Cardiac ventricle fibroblast (primary cell): Measurements from ENCODE around the gene SRY. TPM values are rescaled to one million over a fixed set of nuclear protein-coding genes. Genes with fewer than 3 reads are reported as not detected.

Source experiments
- total RNA-seq: library from RNA; depleted of rRNA; stranded (reverse); fragments of >200 nt; gene quantifications from 2 replicates; pipeline ENCODE4 v1.2.3, GENCODE V29; 2015

Gene SRY
- not detected in 2 replicates for total RNA-seq

DNA sequence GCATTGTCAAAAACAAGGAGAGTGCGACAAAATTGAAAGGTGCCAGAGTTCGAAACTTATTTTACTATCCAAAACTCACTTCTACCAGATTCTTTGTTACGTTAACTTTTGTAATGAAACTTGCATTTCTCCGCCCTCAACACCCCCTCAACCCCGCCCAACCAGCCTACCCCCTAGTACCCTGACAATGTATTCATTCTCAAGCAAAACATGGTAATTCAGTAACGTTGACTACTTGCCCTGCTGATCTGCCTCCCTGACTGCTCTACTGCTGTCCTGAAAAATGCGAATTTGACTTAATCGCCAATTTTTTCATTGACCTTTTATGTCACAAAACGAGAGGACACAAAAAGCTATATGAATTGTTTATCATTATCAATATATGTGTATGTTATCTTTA lies at the start of gene SRY:
TSS of gene SRY (minus strand) at position 83 of the 400 bp plus-strand sequence. CDS start at position 4, 79 bp downstream.

Other genes with a start within 250 kb of the SRY start
- gene RPS4Y1, start 53.9 kb upstream of the SRY start, total RNA-seq = 363 and 370 TPM in 2 replicates
- gene ZFY, start 147.7 kb upstream of the SRY start, total RNA-seq = 10.0 and 10.2 TPM in 2 replicates